ENCODE data around the gene TRAF2.

The TRAF2 gene

DNA sequence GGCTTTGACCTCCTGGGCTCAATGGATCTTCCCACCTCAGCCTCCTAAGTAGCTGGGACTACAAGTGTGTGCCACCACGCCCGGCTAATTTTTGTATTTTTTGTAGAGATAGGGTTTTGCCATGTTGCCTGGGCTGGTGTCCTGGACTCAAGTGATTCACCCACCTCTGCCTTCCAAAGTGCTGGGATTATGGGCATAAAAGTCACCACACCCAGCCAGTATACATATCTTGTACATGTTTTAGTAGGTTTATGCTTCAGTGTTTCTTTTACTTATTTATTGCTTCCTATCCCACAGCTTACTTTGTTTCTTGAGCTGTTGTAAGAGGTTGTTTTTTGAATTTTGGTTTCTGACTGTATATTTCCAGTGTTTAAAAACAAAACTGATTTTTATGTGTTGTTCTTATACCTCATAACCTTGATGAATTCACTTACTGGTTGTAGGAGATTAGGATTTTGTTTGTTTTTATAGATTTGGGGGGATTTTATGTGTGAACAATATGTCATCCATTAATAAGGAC, 45.4 kb downstream of the TRAF2 start:
- DNase-seq (ENCODE audit: low read depth, low spot score) = no peak
- TF ChIP-seq, protein P1, sequence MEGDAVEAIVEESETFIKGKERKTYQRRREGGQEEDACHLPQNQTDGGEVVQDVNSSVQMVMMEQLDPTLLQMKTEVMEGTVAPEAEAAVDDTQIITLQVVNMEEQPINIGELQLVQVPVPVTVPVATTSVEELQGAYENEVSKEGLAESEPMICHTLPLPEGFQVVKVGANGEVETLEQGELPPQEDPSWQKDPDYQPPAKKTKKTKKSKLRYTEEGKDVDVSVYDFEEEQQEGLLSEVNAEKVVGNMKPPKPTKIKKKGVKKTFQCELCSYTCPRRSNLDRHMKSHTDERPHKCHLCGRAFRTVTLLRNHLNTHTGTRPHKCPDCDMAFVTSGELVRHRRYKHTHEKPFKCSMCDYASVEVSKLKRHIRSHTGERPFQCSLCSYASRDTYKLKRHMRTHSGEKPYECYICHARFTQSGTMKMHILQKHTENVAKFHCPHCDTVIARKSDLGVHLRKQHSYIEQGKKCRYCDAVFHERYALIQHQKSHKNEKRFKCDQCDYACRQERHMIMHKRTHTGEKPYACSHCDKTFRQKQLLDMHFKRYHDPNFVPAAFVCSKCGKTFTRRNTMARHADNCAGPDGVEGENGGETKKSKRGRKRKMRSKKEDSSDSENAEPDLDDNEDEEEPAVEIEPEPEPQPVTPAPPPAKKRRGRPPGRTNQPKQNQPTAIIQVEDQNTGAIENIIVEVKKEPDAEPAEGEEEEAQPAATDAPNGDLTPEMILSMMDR (IDR thresholded peaks at IDR 0.05; ENCODE audit: low read depth, low read length) = no peak
- in situ Hi-C loops (cut with HindIII; ENCODE audit: low sequenced_read_pairs) = loop anchor here (25.0 kb wide), 1 partner anchor 106 kb away; the partner anchor contains the start of genes ABCA2, FUT7 and NPDC1
- H3K4me3 ChIP-seq (ENCODE audit: low read depth, low read length) = no peak overlapping the region

DNA sequence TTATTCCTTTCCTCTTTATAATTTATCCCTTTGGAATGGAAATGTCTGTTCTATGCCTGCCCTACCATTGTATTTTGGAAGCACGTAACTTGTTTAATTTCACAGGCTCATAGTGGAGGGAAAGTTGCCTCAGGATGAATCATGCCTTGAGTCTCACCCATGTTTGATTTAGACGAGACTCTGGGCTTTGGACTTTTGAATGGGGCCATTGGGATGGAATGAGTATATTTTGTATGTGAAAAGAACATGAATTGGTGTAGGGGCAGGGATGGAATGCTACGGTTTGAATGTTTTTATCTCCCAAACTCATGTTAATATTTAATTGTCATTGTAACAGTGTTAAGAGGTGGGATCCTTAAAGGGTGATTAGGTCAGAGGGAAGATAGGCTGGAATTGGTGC, 48.0 kb downstream of the TRAF2 start:
- no peak for DNase-seq (ENCODE audit: low read depth, low spot score)
- TF ChIP-seq, protein P1 (IDR thresholded peaks at IDR 0.05; ENCODE audit: low read depth, low read length) = no peak
- no peak overlapping the region for H3K4me3 ChIP-seq (ENCODE audit: low read depth, low read length)
- in situ Hi-C loops (cut with HindIII; ENCODE audit: low sequenced_read_pairs) = loop anchor here (25.0 kb wide), 1 partner anchor 103 kb away; the partner anchor contains the start of genes ABCA2, FUT7 and NPDC1

DNA sequence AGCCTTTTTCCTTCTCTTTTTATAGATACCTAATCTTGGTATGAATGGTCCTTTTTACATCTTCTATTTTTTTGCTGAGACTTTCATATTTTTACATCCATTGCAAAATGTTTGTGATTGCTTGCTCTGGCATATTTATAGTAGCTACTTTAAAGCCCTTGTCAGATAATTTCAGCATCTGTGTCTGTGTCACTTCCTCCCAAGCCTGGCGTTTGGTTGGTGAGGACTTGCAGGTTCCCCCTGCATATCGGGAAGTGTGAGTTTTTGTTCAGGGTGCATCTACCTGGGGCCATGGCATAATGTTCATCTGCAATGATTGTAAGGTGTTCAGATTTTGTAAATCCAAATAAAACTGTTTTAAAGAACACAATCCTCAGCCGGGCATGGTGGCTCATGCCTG, 49.3 kb downstream of the TRAF2 start:
- in situ Hi-C loops (cut with HindIII; ENCODE audit: low sequenced_read_pairs) = loop anchor here (25.0 kb wide), 1 partner anchor 102 kb away; the partner anchor contains the start of genes ABCA2, FUT7 and NPDC1
- no peak for DNase-seq (ENCODE audit: low read depth, low spot score)
- H3K4me3 ChIP-seq (ENCODE audit: low read depth, low read length) = no peak overlapping the region
- TF ChIP-seq, protein P1 (IDR thresholded peaks at IDR 0.05; ENCODE audit: low read depth, low read length) = no peak

DNA sequence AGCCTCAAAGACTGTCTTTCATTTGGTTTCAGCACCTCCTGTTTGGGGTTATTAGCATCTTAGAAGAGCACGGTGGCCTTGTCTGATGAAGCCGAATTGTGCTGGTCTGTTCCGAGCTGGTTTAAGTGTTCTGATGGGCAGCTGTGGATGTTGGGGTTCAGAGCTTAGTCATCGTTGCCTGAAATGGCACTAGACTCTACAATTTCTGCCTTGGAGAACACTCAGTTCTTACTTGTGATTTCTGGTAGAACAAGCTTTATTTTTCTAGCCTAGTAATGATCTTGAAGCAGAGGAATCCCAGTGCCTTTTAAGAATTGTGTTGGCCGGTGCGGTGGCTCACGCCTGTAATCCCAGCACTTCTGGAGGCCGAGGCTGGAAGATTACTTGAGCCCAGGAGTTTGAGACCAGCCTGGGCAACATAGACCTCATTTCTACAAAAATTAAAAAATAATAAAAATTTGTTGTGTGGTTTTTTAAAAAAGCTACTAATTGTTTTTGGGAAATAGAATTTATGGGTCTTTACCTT, 50.4 kb downstream of the TRAF2 start:
- in situ Hi-C loops (cut with HindIII; ENCODE audit: low sequenced_read_pairs) = loop anchor here (25.0 kb wide), 1 partner anchor 101 kb away; the partner anchor contains the start of genes ABCA2, FUT7 and NPDC1
- TF ChIP-seq, protein P1 (IDR thresholded peaks at IDR 0.05; ENCODE audit: low read depth, low read length) = no peak
- no peak overlapping the region for H3K4me3 ChIP-seq (ENCODE audit: low read depth, low read length)
- DNase-seq (ENCODE audit: low read depth, low spot score) = no peak

DNA sequence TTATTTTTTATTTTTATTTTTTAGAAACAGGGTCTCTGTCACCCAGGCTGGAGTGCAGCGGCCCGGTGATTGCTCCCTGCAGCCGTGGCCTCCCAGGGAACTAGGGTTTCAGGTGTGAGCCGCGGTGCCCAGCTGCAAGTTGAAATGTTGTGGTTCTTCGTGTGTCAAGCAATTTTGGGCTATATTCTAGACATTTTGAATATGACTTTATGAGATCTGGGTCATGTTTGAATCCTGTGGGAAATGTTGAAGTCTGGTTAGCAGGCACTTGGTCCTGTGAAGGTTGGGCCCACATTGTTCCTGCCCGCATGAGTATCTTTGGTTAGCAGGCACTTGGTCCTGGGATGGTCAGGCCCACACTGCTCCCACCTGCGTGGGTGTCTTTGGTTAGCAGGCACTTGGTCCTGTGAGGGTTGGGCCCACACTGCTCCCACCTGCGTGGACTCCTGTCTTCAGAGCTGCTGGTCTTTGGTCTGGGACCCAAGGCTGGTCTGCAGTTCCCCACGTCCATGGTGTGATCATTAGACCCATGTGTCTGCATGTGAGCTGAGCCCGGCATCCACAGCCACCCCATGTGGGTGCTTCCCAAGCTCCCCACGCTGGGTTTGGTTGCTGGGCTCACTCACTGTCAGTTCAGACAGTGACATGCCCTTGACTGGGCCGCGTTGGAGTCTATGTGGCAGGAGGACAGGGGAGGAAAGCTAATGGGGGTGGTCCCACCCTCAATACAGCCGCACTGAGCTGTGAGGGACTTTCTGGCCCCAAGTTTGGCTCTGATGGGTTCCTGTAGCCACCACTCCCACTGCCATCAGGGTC, 51.1 kb downstream of the TRAF2 start:
- TF ChIP-seq, protein P1 (IDR thresholded peaks at IDR 0.05; ENCODE audit: low read depth, low read length) = no peak
- H3K4me3 ChIP-seq (ENCODE audit: low read depth, low read length) = no peak overlapping the region
- DNase-seq (ENCODE audit: low read depth, low spot score) = no peak
- in situ Hi-C loops (cut with HindIII; ENCODE audit: low sequenced_read_pairs) = loop anchor here (25.0 kb wide), 1 partner anchor 100 kb away; the partner anchor contains the start of genes ABCA2, FUT7 and NPDC1

DNA sequence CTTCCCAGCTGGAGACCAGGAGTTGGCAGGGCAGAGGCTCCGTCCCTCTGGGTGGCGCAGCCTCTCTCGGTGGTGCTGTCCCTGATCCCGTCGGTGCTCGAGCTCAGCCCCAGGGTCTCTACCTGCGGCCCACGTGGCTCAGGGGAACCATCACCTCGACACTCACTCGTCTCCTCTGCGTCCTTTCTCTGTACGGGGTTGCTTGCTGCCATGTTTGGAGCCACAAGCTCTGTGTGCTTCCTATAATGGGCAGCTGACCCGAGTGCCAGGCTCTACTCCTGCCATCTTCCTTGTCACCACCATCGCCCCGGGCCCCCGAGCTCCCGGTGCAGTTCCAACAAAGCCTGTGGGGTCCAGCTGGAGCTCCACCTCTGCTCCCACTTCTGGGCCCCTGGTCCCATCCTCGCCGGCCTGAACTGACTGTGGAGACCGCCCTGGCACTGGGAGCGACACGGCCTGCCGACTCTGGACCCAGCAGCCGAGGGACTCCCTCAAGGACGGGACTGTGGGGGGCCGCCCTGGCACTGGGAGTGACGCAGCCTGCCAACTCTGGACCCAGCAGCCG, 53.2 kb downstream of the TRAF2 start:
- no peak for DNase-seq (ENCODE audit: low read depth, low spot score)
- H3K4me3 ChIP-seq (ENCODE audit: low read depth, low read length) = no peak overlapping the region
- TF ChIP-seq, protein P1 (IDR thresholded peaks at IDR 0.05; ENCODE audit: low read depth, low read length) = no peak
- in situ Hi-C loops (cut with HindIII; ENCODE audit: low sequenced_read_pairs) = loop anchor here (25.0 kb wide), 1 partner anchor 98 kb away; the partner anchor contains the start of genes ABCA2, FUT7 and NPDC1

All from astrocyte of the spinal cord (primary cell).